Measurements from ENCODE around the gene TBC1D10B. TPM values are rescaled to one million over a fixed set of nuclear protein-coding genes. Genes with fewer than 3 reads are reported as not detected.

Gene TBC1D10B
- total and polyA plus RNA-seq, 2 of the 8 experiments (the other 6 are each of a cell fraction or from before 2014, with no cell fraction given), result 15.4 to 28.6 TPM

GRCh38 chr16:30358990-30359870 is 11.1 kb downstream of the TBC1D10B start:
- Histone ChIP-seq H3K36me3 (ENCODE audit: control insufficient read depth in 2 of 4, insufficient read depth in 4 of 4, low read length in 3 of 4) (peaks cover 0 to 4% (median 1%) of the 10 kb centered on the region in 4 experiments; a peak in 3 of 8 replicates), H2AK5ac (ENCODE audit: low read depth, low read length) (no peak overlapping the region), H3K27ac (ENCODE audit: low read depth, low read length) (no peak overlapping the region), H2BK5ac (ENCODE audit: low read depth, low read length) (no peak overlapping the region), H4K91ac (replicated peaks; ENCODE audit: insufficient read length, low read length) (no peak overlapping the region), H3K79me1 (ENCODE audit: low read depth, low read length) (no peaks in the 10 kb centered on the region), H2BK12ac (ENCODE audit: low read depth, low read length) (no peak overlapping the region), H3K18ac (ENCODE audit: extremely low read depth, low read length) (no peak overlapping the region), H2BK15ac (ENCODE audit: low read length) (no peak overlapping the region), H3K4me1 (replicated peaks in 1 of 4; ENCODE audit: control insufficient read depth in 3 of 4, insufficient read depth in 4 of 4, low read length in 3 of 4) (peaks cover 0 to 6% (median 4%) of the 10 kb centered on the region in 4 experiments; a peak in 5 of 7 replicates), H3K4me3 (ENCODE audit: extremely low read depth in 1 of 4, insufficient read depth in 2 of 4, low read depth in 3 of 4, low read length in 4 of 4) (no peak overlapping the region), H2AFZ (ENCODE audit: low read length) (no peak overlapping the region), H3K23me2 (ENCODE audit: low read depth, low read length) (peaks cover 11% of the 10 kb centered on the region), H3K23ac (ENCODE audit: insufficient read length) (no peak overlapping the region), H3K4ac (replicated peaks; ENCODE audit: insufficient read length, low read depth, low read length) (no peak overlapping the region), H2BK20ac (ENCODE audit: low read length) (no peak overlapping the region), H3K9me3 (ENCODE audit: insufficient read depth in 2 of 2, low read depth in 1 of 2, low read length in 1 of 2) (no peaks in the 10 kb centered on the region), H3K4me2 (ENCODE audit: insufficient read depth in 1 of 2, low read depth in 2 of 2, low read length in 2 of 2) (no peak overlapping the region), H3K79me2 (ENCODE audit: control insufficient read depth in 1 of 2, insufficient read depth in 2 of 2, low read length in 2 of 2) (peaks cover 0 to 7% of the 10 kb centered on the region in 2 experiments; a peak in 2 of 4 replicates), H4K8ac (ENCODE audit: extremely low read depth, insufficient read depth, low read length) (peak overlapping the region; percentile 42), H2BK120ac (replicated peaks; ENCODE audit: low read depth, low read length) (no peak overlapping the region), H4K20me1 (replicated peaks in 1 of 2; ENCODE audit: control insufficient read depth in 1 of 2, insufficient read depth in 2 of 2, low read length in 2 of 2) (peaks cover 0 to 13% of the 10 kb centered on the region in 2 experiments), H3K9ac (replicated peaks in 1 of 4; ENCODE audit: extremely low read depth in 1 of 4, low read depth in 3 of 4, low read length in 3 of 4) (no peak overlapping the region; a peak in 1 of 7 replicates), H3K56ac (replicated peaks; ENCODE audit: insufficient read length, low read depth, low read length) (no peak overlapping the region), H3K14ac (ENCODE audit: insufficient read length) (no peak overlapping the region), H4K5ac (ENCODE audit: insufficient read length, low read depth, low read length) (no peak overlapping the region), H3K27me3 (replicated peaks in 1 of 4; ENCODE audit: control insufficient read depth in 3 of 4, extremely low read depth in 1 of 4, insufficient read depth in 3 of 4, low read length in 3 of 4) (no peaks in the 10 kb centered on the region)
- CTCF ChIA-PET (ENCODE audit: partially characterized antibody), result interaction anchor here (0.6 to 3.2 kb wide), 14 partner anchors 8 to 510 kb away, joined by 3 to 11 read pairs (median 4); partner anchors contain the start of gene ZNF48
- no peak for FAIRE-seq
- TF ChIP-seq CTCF (IDR thresholded peaks at IDR 0.05; ENCODE audit: control extremely low read depth in 1 of 3, insufficient read depth in 1 of 3, low read depth in 1 of 3, low read length in 3 of 3) (peak in 2 of 3 experiments; percentile 4 to 7; a peak in 3 of 4 replicates), GTF2F1 (IDR thresholded peaks at IDR 0.05; ENCODE audit: borderline replicate concordance, low read depth, low read length) (no peak), TEAD4 (IDR thresholded peaks at IDR 0.05; ENCODE audit: low read depth, low read length) (no peak), RAD21 (IDR thresholded peaks at IDR 0.05 in 1 of 2, conservative IDR thresholded peaks at IDR 0.05 in 1 of 2; ENCODE audit: low read depth in 2 of 2, low read length in 2 of 2) (peak in 1 of 2 experiments; percentile 36; a peak in 2 of 4 replicates)
- whole genome bisulfite sequencing, 2 experiments (ENCODE audit: extremely low coverage in 1 of 2, insufficient coverage in 1 of 2, insufficient read length in 1 of 2, insufficient replicate concordance in 2 of 2, low coverage in 1 of 2, low lambda C conversion rate in 2 of 2, missing lambda C conversion rate in 1 of 2), result 95% methylated on average over 28 of the region's 28 CpGs; no CpG with 5 or more reads in 1 of the 2 experiments
- POLR2A ChIA-PET (ENCODE audit: partially characterized antibody), result interaction anchor here (0.7 to 7.9 kb wide), 8 partner anchors 10 to 257 kb away, joined by 3 to 79 read pairs (median 3); partner anchors contain the start of genes TBC1D10B, ZNF48 and ZNF771
- no peak for DNase-seq (ENCODE audit: low read depth in 1 of 2, low spot score in 2 of 2)
